NCI-H524 (cell line): ENCODE data around the gene SNX19.
A peak's percentile ranks its signal among the peaks of the same experiment; 100 is the strongest.

ENCODE experiments used
- DNase-seq, 2 experiments: peaks; one replicate each; lab custom pipeline; 2025; lab: John Stamatoyannopoulos, UW

The SNX19 gene

GRCh38 chr11:130905512-130905911 is 10.8 kb downstream of the SNX19 start:
- DNase-seq = no peak

DNA sequence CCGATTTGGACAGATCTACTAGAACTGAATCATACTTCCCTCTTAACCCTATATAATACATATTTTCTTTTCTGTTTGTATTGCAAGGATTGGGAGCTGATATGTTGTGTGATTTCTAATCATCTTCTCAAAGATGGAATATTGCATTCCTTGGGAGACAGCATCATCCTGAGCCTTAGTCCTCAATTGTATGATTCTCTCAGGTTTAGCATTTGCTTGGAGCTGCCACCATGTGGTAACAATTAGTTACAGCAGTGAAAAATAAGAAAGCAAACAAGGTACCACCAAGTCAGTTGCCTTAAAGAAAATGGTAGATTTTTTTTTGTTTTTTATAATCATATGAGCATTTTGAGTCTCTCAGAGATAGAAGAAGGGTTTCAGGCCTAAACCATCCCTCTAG is 11.9 kb downstream of the SNX19 start:
- no peak for DNase-seq

DNA sequence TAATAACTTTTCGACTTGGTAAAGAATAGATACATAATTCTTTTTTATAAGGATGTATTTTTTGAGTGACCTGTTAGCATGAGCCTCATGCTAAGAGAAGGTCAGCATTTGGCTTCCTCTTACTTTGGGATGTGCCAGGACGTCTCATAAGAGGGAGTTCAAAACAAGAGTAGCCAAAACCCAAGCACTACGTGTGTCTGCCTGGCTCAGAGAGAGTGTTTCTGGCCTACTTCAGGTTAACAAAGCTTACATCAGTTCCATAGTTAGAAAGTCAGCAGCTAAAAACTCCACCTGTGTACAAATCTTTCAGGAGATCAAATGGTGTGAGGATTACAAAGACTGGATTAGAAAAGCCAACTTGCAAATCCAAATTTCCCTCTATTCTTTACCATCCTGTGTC is 13.9 kb downstream of the SNX19 start:
- DNase-seq = no peak

DNA sequence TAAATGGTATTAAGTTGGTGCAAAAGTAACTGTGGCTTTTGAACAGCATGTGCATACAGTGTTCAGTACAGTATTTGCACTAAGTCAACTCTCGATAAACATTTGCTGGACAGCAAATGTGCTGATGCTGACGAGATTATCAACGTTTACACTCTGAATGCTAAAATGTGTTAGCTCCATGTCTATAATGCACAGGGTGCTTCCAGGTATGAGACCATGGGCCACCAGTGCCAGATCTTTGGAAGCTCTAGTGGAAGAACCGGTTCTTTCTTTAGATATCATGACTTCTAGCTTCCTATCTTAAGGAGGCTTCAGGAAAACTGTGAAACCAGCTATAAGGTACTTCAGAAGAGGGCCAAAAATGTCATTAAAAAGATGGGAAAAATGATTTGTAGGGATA is 17.2 kb downstream of the SNX19 start:
- no peak for DNase-seq

- DNase-seq = no peak
Measured at GRCh38 chr11:130897262-130898182, 18.8 kb downstream of the SNX19 start.

GRCh38 chr11:130894322-130895025 is 21.8 kb downstream of the SNX19 start:
- peak; percentile 6 to 56 for DNase-seq

- no peak for DNase-seq
Measured at GRCh38 chr11:130892861-130893260, 23.4 kb downstream of the SNX19 start.

- DNase-seq = no peak
Measured at GRCh38 chr11:130891326-130891725, 25.0 kb downstream of the SNX19 start.

DNA sequence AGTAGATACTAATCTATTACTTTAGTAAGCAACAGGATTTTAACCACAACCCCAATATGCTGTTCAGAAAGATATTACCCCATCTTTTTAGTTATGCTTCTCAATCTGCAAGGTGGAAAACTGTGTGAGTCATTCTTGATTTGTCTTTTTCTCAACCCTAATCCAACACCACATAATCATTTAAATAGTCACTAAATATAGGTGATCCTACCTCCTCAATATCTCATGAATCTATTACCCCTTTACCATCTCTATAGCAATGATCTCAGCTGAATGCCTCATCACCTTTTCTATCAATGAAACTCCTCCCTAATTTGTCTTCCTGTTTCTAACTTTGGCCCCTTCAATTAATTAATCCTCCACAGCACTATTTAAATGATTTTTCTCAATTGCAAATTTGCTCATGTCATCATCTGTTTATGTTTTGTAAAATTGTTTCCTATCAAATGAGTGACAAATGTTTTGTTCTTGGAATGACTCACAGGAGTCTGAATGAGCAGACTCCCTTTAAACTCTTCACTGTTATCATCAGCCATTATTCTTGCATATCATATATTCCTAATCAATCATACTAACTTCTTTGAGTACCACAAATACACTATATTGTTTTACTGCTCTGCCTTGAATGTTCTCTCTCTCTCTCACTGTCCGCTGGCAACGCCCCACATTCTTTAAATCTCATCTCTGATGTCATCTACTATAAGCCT is 26.1 kb downstream of the SNX19 start:
- DNase-seq = no peak

GRCh38 chr11:130888790-130889189 is 27.5 kb downstream of the SNX19 start:
- no peak for DNase-seq

- no peak for DNase-seq
Measured at GRCh38 chr11:130886704-130887103, 29.6 kb downstream of the SNX19 start.

DNA sequence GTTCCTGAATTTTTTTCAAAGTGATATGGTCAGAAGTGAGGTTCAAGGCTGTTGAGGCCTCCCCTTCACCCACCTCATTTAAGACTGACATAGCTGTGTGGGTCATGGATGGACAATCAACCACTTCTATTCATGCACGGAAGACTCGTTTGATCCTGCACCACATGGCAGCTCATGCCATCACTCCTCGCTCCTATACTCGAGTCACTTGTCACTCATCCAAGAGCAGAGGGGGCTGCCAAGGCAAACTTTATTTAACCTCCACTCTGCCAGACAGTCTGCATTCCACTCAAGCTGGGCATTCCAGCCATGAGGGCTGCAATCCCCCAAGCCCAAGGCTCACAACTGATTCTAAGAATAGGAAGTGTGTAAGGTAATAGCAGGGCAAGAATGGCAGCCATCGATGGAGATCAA is 34.1 kb downstream of the SNX19 start:
- DNase-seq = no peak

- no peak for DNase-seq
Measured at GRCh38 chr11:130881475-130882137, 34.7 kb downstream of the SNX19 start.

- DNase-seq = no peak
Measured at GRCh38 chr11:130879836-130880235, 36.4 kb downstream of the SNX19 start.

- DNase-seq = no peak
Measured at GRCh38 chr11:130876931-130877915, 39.1 kb downstream of the SNX19 start.

- DNase-seq = no peak
Measured at GRCh38 chr11:130876100-130876499, 40.2 kb downstream of the SNX19 start.

- no peak for DNase-seq
Measured at GRCh38 chr11:130874955-130875531, 41.2 kb downstream of the SNX19 start.

DNA sequence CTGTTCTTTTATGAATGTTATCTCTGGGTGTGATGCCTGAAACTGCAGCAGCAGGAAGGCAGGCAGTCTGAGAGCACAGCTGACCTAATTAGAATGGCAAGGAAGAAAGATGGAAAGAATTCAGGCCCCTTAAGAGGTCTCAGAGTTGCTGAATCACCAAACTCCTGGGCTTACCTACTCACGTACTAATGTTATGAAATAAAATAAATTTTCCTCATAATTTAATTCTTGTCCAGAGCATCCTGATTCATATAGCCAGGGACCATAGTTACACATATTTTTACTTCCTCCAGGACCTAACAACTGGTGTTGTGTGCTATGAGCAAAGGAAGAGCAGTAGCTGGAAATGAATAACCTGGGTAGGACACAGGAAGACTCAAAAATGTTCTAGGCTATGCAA is 41.9 kb downstream of the SNX19 start:
- DNase-seq = no peak

DNA sequence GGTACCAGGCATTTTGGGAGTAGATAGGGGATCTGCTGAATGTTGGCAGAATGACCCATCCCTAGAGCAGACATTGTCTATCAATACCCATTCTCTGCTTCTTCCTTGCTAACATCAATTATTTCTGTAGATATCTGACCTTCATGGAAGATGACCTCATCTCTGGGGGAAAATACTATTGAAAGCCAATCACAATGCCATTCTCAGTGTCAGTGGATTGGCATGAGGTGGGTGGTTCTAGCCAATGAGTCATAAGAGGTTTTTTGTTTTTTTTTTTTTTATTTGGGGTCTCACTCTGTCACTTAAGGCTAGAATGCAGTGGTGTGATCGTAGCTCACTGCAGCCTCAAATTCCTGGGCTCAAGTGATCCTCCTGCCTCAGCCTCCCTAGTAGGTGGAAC is 42.5 kb downstream of the SNX19 start:
- no peak for DNase-seq

- no peak for DNase-seq
Measured at GRCh38 chr11:130872981-130873380, 43.3 kb downstream of the SNX19 start.

- DNase-seq = no peak
Measured at GRCh38 chr11:130872513-130872912, 43.8 kb downstream of the SNX19 start.
